ENCODE data around the gene FAAH. TPM values are rescaled to one million over a fixed set of nuclear protein-coding genes. Genes with fewer than 3 reads are reported as not detected.

The FAAH gene
- total RNA-seq, 1 experiment from 2014 or later: 24.8 TPM

GRCh38 chr1:46440478-46440877 lies 46.4 kb downstream of the FAAH start:
- CTCF ChIA-PET: interaction anchor here (0.9 to 2.6 kb wide), 2 partner anchors 95 to 107 kb away, joined by 3 to 18 read pairs; a partner anchor contains a TSS
- no peaks in the 10 kb centered on the region for H3K36me3 ChIP-seq (ENCODE audit: control insufficient read depth in 1 of 2, insufficient read depth in 2 of 2, low read length in 2 of 2)
- no peak overlapping the region for H3K4me2 ChIP-seq (ENCODE audit: low read length)
- no peaks in the 10 kb centered on the region for H3K79me2 ChIP-seq (ENCODE audit: insufficient read depth, low read length)
- no TSS peak for BruUV-seq (replicated peaks)
- DNase-seq (ENCODE audit: low read depth, low spot score) (no peak), ATAC-seq (no peak)
- peaks cover 5% of the 10 kb centered on the region; the same call in 1 of the 2 replicates for H3K27me3 ChIP-seq (ENCODE audit: insufficient read depth, low read length)
- no peaks in the 10 kb centered on the region for H4K20me1 ChIP-seq (ENCODE audit: insufficient read depth)
- TF ChIP-seq EZH2phosphoT487 (IDR thresholded peaks at IDR 0.05; ENCODE audit: borderline replicate concordance) (no peak), CTCF (IDR thresholded peaks at IDR 0.05 in 2 of 3, conservative IDR thresholded peaks at IDR 0.05 in 1 of 3; ENCODE audit: borderline replicate concordance in 1 of 3, insufficient read depth in 1 of 3, low read depth in 2 of 3, low read length in 2 of 3) (no peak), POLR2A (IDR thresholded peaks at IDR 0.05; ENCODE audit: borderline replicate concordance, extremely low read depth, insufficient read depth, insufficient read length) (no peak), EZH2 (IDR thresholded peaks at IDR 0.05) (no peak), EGR1 (IDR thresholded peaks at IDR 0.05; ENCODE audit: low read depth) (no peak), RAD21 (IDR thresholded peaks at IDR 0.05; ENCODE audit: low read depth) (no peak), FOSL1 (IDR thresholded peaks at IDR 0.05; ENCODE audit: low read depth) (no peak), ZBTB33 (IDR thresholded peaks at IDR 0.05; ENCODE audit: extremely low read depth, insufficient replicate concordance, low read length) (no peak)
- H2AFZ ChIP-seq (ENCODE audit: low read depth, low read length, poor library complexity, severe bottlenecking): no peak overlapping the region
- no peak overlapping the region for H3K27ac ChIP-seq (ENCODE audit: low read depth, low read length)
- RAD21 ChIA-PET (ENCODE audit: low non-redundant PET in 1 of 2, low total read pairs in 2 of 2, uncharacterized antibody in 2 of 2, unreplicated experiment in 2 of 2): no interaction called here
- peaks cover 0 to 16% of the 10 kb centered on the region in 2 experiments; a peak in 2 of 4 replicates for H3K4me1 ChIP-seq (ENCODE audit: control insufficient read depth in 1 of 2, insufficient read depth in 2 of 2, low read length in 2 of 2)
- POLR2A ChIA-PET: no interaction called here
- intact Hi-C loops (cut with micrococcal nuclease): loop anchor here (5.0 kb wide), 1 partner anchor 287 kb away; no protein-coding TSS in a partner anchor
- H3K4me3 ChIP-seq (replicated peaks in 1 of 2; ENCODE audit: low read depth in 1 of 2, low read length in 2 of 2): no peak overlapping the region
- H3K9ac ChIP-seq (ENCODE audit: low read length): no peak overlapping the region
- H3K9me3 ChIP-seq (ENCODE audit: control insufficient read depth in 1 of 2, insufficient read depth in 1 of 2, low read depth in 1 of 2, low read length in 2 of 2): no peaks in the 10 kb centered on the region
- H3K9me2 ChIP-seq (ENCODE audit: insufficient read depth): no peaks in the 10 kb centered on the region
